Pancreas (tissue), 10 donors: ENCODE measurements around the gene DLG2. TPM values are rescaled to one million over a fixed set of nuclear protein-coding genes. Genes with fewer than 3 reads are reported as not detected.

Experiments used
- ATAC-seq, 4 donors: fragments of 200-7000 bp; cut with Tn5 transposase; one replicate each; pipeline versions ENCODE4 v1.8.0 to v1.9.1; 2020; ENCODE audit warnings: mild to moderate bottlenecking in 4 of 4, moderate library complexity in 4 of 4
- DNase-seq, 6 donors: peaks; one replicate each; pipeline ENCODE4 v3.0.0-alpha.2; 2020
- FAIRE-seq: peaks from 2 replicates; lab custom pipeline; 2012; peaks lifted over from hg19 to GRCh38; lab: Jason Lieb, UNC
- H3K27ac ChIP-seq, 4 donors: fragments of 200-600 bp; sonication (generic); 1 replicate in 3 of 4; 2 replicates in 1 of 4; pipeline versions ENCODE4 v1.5.0 to v1.8.0; 2020
- H3K27me3 ChIP-seq, 4 donors: fragments of 200-600 bp; one replicate each; pipeline ENCODE4 v1.8.0; 2021
- H3K36me3 ChIP-seq, 3 donors: fragments of 200-600 bp; sonication (generic) in 1 of 3; one replicate each; pipeline versions ENCODE4 v1.5.0 to v1.8.0; 2020 to 2021
- H3K4me1 ChIP-seq, 3 donors: fragments of 200-600 bp; one replicate each; pipeline ENCODE4 v1.8.0; 2021
- H3K4me3 ChIP-seq, 4 donors: fragments of 200-600 bp; sonication (generic) in 2 of 4; one replicate each; pipeline versions ENCODE4 v1.5.0 to v1.8.0; 2020 to 2021
- H3K9me3 ChIP-seq, 4 donors: fragments of 200-600 bp; one replicate each; pipeline ENCODE4 v1.8.0; 2021
- CTCF ChIP-seq, 4 donors: fragments of 200-600 bp; sonication (generic) in 3 of 4; IDR thresholded peaks; one replicate each; pipeline versions ENCODE4 v1.5.0 to v1.8.0; 2021; ENCODE audit warnings: antibody characterized with exemption in 4 of 4
- WGBS, 2 donors: extraction: QIAGEN DNeasy Blood & Tissue Kit; methylation state at CpG; one replicate each; pipeline ENCODE4 v1.1.7; 2013; 5-methylcytosine and 5-hydroxymethylcytosine counted together
- intact Hi-C, 3 donors: fragments of 100-400 bp; cut with DNase I; formaldehyde crosslinking; loops; one replicate each; pipeline versions ENCODE4 v1.11.1 to v1.14.2; 2022
- polyA plus RNA-seq, 2 donors: library from polyadenylated mRNA; stranded (reverse); fragments of 200-250 nt; gene quantifications; one replicate each; pipeline ENCODE4 v1.2.3, GENCODE V29; 2013
- total RNA-seq, 6 donors: library from RNA; stranded (reverse); fragmentation: NEBNext Ultra II Directional in 4 of 6; extraction: Animal tissue kit (Norgen Biotek cat#: 25700) in 4 of 6; gene quantifications; one replicate each; pipeline versions ENCODE4 v1.2.1 to v1.2.4, GENCODE V29; 2021 to 2023
- donor health status: healthy with polysubstance abuse.
- donor health status: DM: no; HTN: no; CAD: no; lungs with moderate emphysema.
- donor health status: DM: no; HTN: no; CAD: no.
- donor health status: control.
- donor health status: control.
- donor health status: Bipolar disorder and iron deficiency.
- donor health status: DM: yes; HTN: yes; CAD: no.
- donor health status: DM: no; HTN: no; CAD: no.
- donor health status: DM: no; HTN: no; CAD: no.
- donor health status: DM: yes; HTN: yes; CAD: no.

Gene DLG2
- total and polyA plus RNA-seq, 8 donors: 1.2 to 5.4 (median 3.6) TPM

DNA sequence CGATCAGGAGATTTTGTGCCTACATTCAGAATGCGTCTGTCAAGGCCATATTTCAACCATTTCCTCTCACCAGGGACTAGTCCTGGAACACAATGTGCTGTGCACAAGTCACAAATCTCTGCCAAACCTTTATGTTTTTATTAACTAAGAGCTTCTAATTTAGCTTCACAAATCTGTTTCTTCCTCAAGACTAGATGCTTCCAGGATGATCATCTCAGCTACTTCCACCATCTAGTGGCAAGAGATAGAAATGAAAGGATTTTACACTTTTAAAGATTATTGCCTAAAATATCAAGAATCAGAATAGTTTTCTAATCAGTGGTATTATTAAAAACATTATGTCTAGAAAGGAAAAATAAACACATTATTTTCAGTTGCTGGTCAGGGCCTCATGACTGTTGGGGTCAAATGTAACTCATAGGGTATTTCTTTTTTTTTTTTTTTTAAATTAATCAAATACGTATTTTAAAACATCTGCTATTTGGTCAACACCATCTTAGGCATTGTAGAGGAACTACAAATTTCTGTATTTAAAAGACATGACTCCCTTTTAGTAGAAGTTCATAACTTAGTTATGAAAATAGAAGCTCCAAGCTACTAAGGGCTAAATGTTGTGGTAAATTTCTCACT, 1102.6 kb downstream of the DLG2 start:
- ATAC-seq: peak in 3 of 4 donors; percentile 53 to 57 (median 56)
- WGBS, 2 donors: 30 to 39% methylated on average over 3 of the region's 3 CpGs
- intact Hi-C loops: no loop called here

GRCh38 chr11:84522331-84522730, 1104.8 kb downstream of the DLG2 start:
- Histone ChIP-seq H3K27me3 (no peaks in the 10 kb centered on the region), H3K27ac (no peak overlapping the region), H3K4me1 (no peaks in the 10 kb centered on the region), H3K4me3 (no peak overlapping the region), H3K36me3 (no peaks in the 10 kb centered on the region), H3K9me3 (no peaks in the 10 kb centered on the region)
- no peak for ATAC-seq
- FAIRE-seq: no peak
- intact Hi-C loops: no loop called here
- DNase-seq: no peak
- TF ChIP-seq CTCF (IDR thresholded peaks at IDR 0.05): no peak

More for the DNA sequence above, 1102.6 kb downstream of the DLG2 start:
- Histone ChIP-seq H3K9me3 (no peaks in the 10 kb centered on the region), H3K27me3 (no peaks in the 10 kb centered on the region), H3K36me3 (no peaks in the 10 kb centered on the region), H3K4me1 (no peaks in the 10 kb centered on the region), H3K4me3 (no peak overlapping the region), H3K27ac (no peak overlapping the region)
- FAIRE-seq: no peak
- peak in 2 of 4 donors; percentile 27 to 38 for TF ChIP-seq CTCF (IDR thresholded peaks at IDR 0.05)
- no peak for DNase-seq

GRCh38 chr11:84518631-84519183, 1108.4 kb downstream of the DLG2 start:
- Histone ChIP-seq H3K4me3 (no peak overlapping the region), H3K36me3 (no peaks in the 10 kb centered on the region), H3K9me3 (no peaks in the 10 kb centered on the region), H3K27ac (no peak overlapping the region), H3K4me1 (no peaks in the 10 kb centered on the region), H3K27me3 (no peaks in the 10 kb centered on the region)
- intact Hi-C loops: no loop called here
- DNase-seq (no peak), ATAC-seq (no peak), FAIRE-seq (no peak)
- WGBS, 2 donors: 64 to 76% methylated on average over 2 of the region's 2 CpGs
- no peak for TF ChIP-seq CTCF (IDR thresholded peaks at IDR 0.05)

GRCh38 chr11:84514436-84514835, 1112.7 kb downstream of the DLG2 start:
- H3K27me3 ChIP-seq: no peaks in the 10 kb centered on the region
- H3K4me1 ChIP-seq: no peaks in the 10 kb centered on the region
- H3K36me3 ChIP-seq: no peaks in the 10 kb centered on the region
- 70 to 74% methylated on average over 1 of the region's 1 CpG for WGBS, 2 donors
- H3K9me3 ChIP-seq: no peaks in the 10 kb centered on the region
- FAIRE-seq: no peak
- no peak for TF ChIP-seq CTCF (IDR thresholded peaks at IDR 0.05)
- ATAC-seq: no peak
- no peak overlapping the region for H3K27ac ChIP-seq
- no peak overlapping the region for H3K4me3 ChIP-seq
- intact Hi-C loops: no loop called here
- no peak for DNase-seq

DNA sequence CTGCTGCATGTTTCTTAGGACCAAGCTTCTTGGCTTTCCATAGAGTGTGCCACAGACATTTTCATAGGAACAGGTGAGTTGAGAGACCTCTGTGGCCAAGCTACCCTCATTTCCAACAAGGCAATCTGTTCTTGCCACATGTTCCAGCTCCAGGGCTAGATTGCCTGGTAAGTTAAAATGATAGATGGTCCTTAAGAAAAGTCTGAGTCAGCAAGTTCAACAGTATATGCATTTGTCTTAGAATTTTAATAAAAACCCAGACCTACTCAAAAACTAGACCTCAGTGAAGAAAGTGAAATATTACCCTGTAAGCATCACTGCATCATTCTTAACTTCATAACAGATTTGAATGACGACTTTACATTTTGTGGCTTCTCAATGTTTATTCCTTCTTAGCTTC, 1123.6 kb downstream of the DLG2 start:
- Histone ChIP-seq H3K36me3 (no peaks in the 10 kb centered on the region), H3K9me3 (no peaks in the 10 kb centered on the region), H3K27ac (no peak overlapping the region), H3K4me1 (no peaks in the 10 kb centered on the region), H3K4me3 (no peak overlapping the region), H3K27me3 (no peaks in the 10 kb centered on the region)
- intact Hi-C loops: no loop called here
- TF ChIP-seq CTCF (IDR thresholded peaks at IDR 0.05): no peak
- DNase-seq (no peak), ATAC-seq (no peak), FAIRE-seq (no peak)
- WGBS, 2 donors: 50 to 69% methylated on average over 1 of the region's 1 CpG
